K562 (cell line): Measurements from ENCODE around the gene ADK. TPM values are rescaled to one million over a fixed set of nuclear protein-coding genes. Genes with fewer than 3 reads are reported as not detected.

Experiments
- CHD7 ChIP-seq: fragments of 200-600 bp; sonication (generic); IDR thresholded peaks from one replicate; pipeline ENCODE4 v1.6.1; 2012; ENCODE audit warnings: mild to moderate bottlenecking, low read depth, low read length, inconsistent platforms
- CREB3 ChIP-seq: fragments of 450-650 bp; conservative IDR thresholded peaks from 2 replicates; pipeline ENCODE4 v1.6.1; 2016; ENCODE audit warnings: missing genetic modification characterization, low read depth, mild to moderate bottlenecking, missing compliant biosample characterization, moderate library complexity
- CSDE1 ChIP-seq, 2 experiments: fragments of 450-650 bp; IDR thresholded peaks; 2 replicates each; pipeline ENCODE4 v1.6.1; 2016; ENCODE audit warnings: mild to moderate bottlenecking in 1 of 2
- GATA2 ChIP-seq: sonication (generic); formaldehyde crosslinking; IDR thresholded peaks from 2 replicates; pipeline ENCODE4 v1.4.0; 2020; ENCODE audit warnings: mild to moderate bottlenecking, missing genetic modification reagents
- HINFP ChIP-seq: fragments of 450-650 bp; conservative IDR thresholded peaks from 2 replicates; pipeline ENCODE4 v1.6.1; 2016; ENCODE audit warnings: missing genetic modification characterization, low read depth, mild to moderate bottlenecking, control low read depth, missing compliant biosample characterization
- IFI16 ChIP-seq: fragments of 250-450 bp; sonication (Bioruptor Pico); IDR thresholded peaks from 2 replicates; pipeline ENCODE4 v2.1.2; 2022; ENCODE audit warnings: mild to moderate bottlenecking, inconsistent platforms
- KLF1 ChIP-seq: fragments of 450-650 bp; IDR thresholded peaks from 2 replicates; pipeline ENCODE4 v1.6.1; 2016; ENCODE audit warnings: missing genetic modification characterization, missing compliant biosample characterization
- MEIS2 ChIP-seq: fragments of 450-650 bp; IDR thresholded peaks from 2 replicates; pipeline ENCODE4 v1.6.1; 2014; ENCODE audit warnings: mild to moderate bottlenecking; ENCODE audit not compliant: partially characterized antibody
- RBFOX2 ChIP-seq: fragments of 200-400 bp; formaldehyde crosslinking; IDR thresholded peaks from 2 replicates; pipeline ENCODE4 v1.6.1; 2017; ENCODE audit warnings: low read depth, mild to moderate bottlenecking, low read length, moderate library complexity
- RFX7 ChIP-seq: fragments of 250-450 bp; sonication (Bioruptor Pico); IDR thresholded peaks from 2 replicates; pipeline ENCODE4 v1.5.1; 2021; ENCODE audit warnings: mild to moderate bottlenecking
- STAT5B ChIP-seq: fragments of 250-450 bp; sonication (Bioruptor Pico); IDR thresholded peaks from 2 replicates; pipeline ENCODE4 v1.8.0; 2021; ENCODE audit warnings: mild to moderate bottlenecking, inconsistent platforms
- ZBTB7A ChIP-seq: IDR thresholded peaks from 2 replicates; pipeline ENCODE4 v1.6.1; 2011; ENCODE audit warnings: low read depth, mild to moderate bottlenecking, low read length, moderate library complexity, borderline replicate concordance; ENCODE audit not compliant: control insufficient read depth
- ZEB2 ChIP-seq: fragments of 450-650 bp; IDR thresholded peaks from 2 replicates; pipeline ENCODE4 v1.6.1; 2016
- ZNF23 ChIP-seq: fragments of 250-450 bp; sonication (Bioruptor Pico); IDR thresholded peaks from 2 replicates; pipeline ENCODE4 v1.4.0; 2020; ENCODE audit warnings: mild to moderate bottlenecking
- polyA plus RNA-seq, 8 experiments: library from polyadenylated mRNA; depleted of rRNA in 4 of 8; stranded (reverse) in 5 of 8; unstranded in 3 of 8; fragments of >200 nt; fragmentation: Nextera tagmentation in 2 of 8; fragmentation: Illumina TruSeq in 1 of 8; extraction: Ambion mirVana in 2 of 8; extraction: Trizol in 1 of 8; gene quantifications; 2 replicates each; pipeline versions ENCODE4 v1.2.1 to v1.2.3, GENCODE V29; 2011 to 2014; ENCODE audit warnings: inconsistent platforms in 1 of 8, missing spikeins in 1 of 8
- total RNA-seq, 7 experiments: library from RNA; depleted of rRNA in 6 of 7; stranded (reverse); fragments of >200 nt in 6 of 7; fragmentation: Illumina TruSeq in 2 of 7; extraction: Trizol in 2 of 7; gene quantifications; 2 replicates each; pipeline versions ENCODE4 v1.2.1 to v1.2.3, GENCODE V29; 2011 to 2021; ENCODE audit warnings: low replicate concordance in 1 of 7

Gene ADK
- total and polyA plus RNA-seq, 9 of the 15 experiments (the other 6 are each of a cell fraction or from before 2014, with no cell fraction given), result 54.2 to 97.8 (median 73.6) TPM

GRCh38 chr10:74176380-74177139, 25.5 kb downstream of the ADK start (continued):
- TF ChIP-seq HINFP (tag), result peak; percentile 61; the same call in 1 of the 2 replicates
- TF ChIP-seq KLF1, result peak; percentile 79; the same call in 1 of the 2 replicates
- no peak for TF ChIP-seq RFX7
- no peak for TF ChIP-seq ZBTB7A
- TF ChIP-seq GATA2, result no peak
- no peak for TF ChIP-seq STAT5B (CRISPR knock-in tag)
- TF ChIP-seq CREB3 (tag), result peak; percentile 90
- TF ChIP-seq CSDE1 (IDR thresholded peaks at IDR 0.05), result peak in 1 of 2 experiments; percentile 22; a peak in 1 of 4 replicates
- TF ChIP-seq ZEB2, result no peak; the same call in 1 of the 2 replicates
- TF ChIP-seq MEIS2, result no peak
- no peak for TF ChIP-seq IFI16 (CRISPR knock-in tag)
- TF ChIP-seq ZNF23, result no peak
- no peak for TF ChIP-seq CHD7
- TF ChIP-seq RBFOX2, result peak; percentile 99
